Activated T-cell treated with anti-CD3 and anti-CD28 coated beads, Interleukin-2, amount 50 U/mL, for 4 hours (primary cell): Measurements from ENCODE around the gene PERM1. TPM values are rescaled to one million over a fixed set of nuclear protein-coding genes. Genes with fewer than 3 reads are reported as not detected.

Source experiments
- ATAC-seq, 2 donors: fragments of 200-7000 bp; cut with Tn5 transposase; one replicate each; pipeline ENCODE4 v1.10.0; 2021
- DNase-seq: peaks from one replicate; pipeline ENCODE4 v3.0.0-alpha.2; 2020
- H3K27me3 Mint-ChIP-seq: one replicate; pipeline ENCODE4 v1.8.0; 2021; ENCODE audit warnings: low read depth, mixed read lengths
- H3K36me3 Mint-ChIP-seq: one replicate; pipeline ENCODE4 v1.8.0; 2022; ENCODE audit warnings: mixed read lengths; ENCODE audit not compliant: insufficient read depth
- H3K4me1 Mint-ChIP-seq: one replicate; pipeline ENCODE4 v1.8.0; 2021; ENCODE audit warnings: low read depth, mixed read lengths
- H3K4me3 Mint-ChIP-seq: one replicate; pipeline ENCODE4 v1.8.0; 2021; ENCODE audit warnings: mild to moderate bottlenecking, moderate library complexity, mixed read lengths
- H3K9me3 Mint-ChIP-seq: one replicate; pipeline ENCODE4 v1.8.0; 2021; ENCODE audit warnings: mixed read lengths
- total RNA-seq, 3 donors: library from RNA; stranded (reverse); gene quantifications; one replicate each; pipeline ENCODE4 v1.2.1, GENCODE V29; 2021

Gene PERM1
- total RNA-seq, 3 donors from 2014 or later, result not detected

DNA sequence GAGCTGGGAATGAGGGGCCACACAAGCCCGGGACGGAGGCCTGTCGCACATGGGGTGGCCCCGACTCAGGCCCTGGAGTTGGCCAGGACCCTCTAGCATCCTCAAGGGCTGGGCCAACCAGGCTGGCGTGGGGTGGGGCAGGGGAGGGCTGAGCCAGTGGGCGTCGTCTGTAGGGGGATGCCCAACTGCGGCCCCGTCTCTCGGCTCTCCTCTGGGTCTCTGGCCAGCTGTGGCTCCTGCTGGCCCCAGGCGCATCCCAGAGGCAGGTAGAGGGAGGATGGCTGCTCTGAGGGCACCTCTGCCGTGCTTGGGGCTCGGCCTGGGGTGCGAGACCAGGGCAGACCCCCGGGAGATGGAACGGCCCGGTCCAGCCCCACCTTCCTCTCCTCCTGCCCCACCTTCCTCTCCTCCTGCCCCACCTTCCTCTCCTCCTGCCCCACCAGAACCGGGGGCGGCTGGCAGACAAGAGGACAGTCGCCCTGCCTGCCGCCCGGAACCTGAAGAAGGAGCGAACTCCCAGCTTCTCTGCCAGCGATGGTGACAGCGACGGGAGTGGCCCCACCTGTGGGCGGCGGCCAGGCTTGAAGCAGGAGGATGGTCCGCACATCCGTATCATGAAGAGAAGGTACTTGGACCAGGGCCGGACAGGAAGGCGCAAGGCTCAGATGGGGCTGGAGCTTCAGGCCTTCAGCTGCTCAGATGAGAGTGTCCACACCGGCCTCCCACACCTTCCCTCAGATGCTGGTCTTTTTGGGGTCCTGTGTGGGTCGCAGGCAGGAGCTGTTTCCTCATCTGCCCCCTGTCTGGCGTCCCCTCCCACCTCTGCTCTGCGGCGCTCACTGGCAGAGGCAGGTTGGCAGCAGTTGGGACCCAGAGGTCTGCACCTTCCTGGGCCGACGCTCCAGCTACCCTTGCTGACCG lies 51.9 kb downstream of the PERM1 start:
- ATAC-seq (no peak), DNase-seq (no peak)
- Mint-ChIP-seq H3K9me3 (no peaks in the 10 kb centered on the region), H3K27me3 (peaks cover 46% of the 10 kb centered on the region), H3K4me3 (no peak overlapping the region), H3K4me1 (peaks cover 5% of the 10 kb centered on the region), H3K36me3 (no peaks in the 10 kb centered on the region)

GRCh38 chr1:928825-929661 lies 52.9 kb downstream of the PERM1 start:
- H3K27me3 Mint-ChIP-seq, result peaks cover 43% of the 10 kb centered on the region

GRCh38 chr1:927748-928147 lies 54.1 kb downstream of the PERM1 start:
- no peak for ATAC-seq
- Mint-ChIP-seq H3K4me1 (peaks cover 9% of the 10 kb centered on the region), H3K4me3 (no peak overlapping the region), H3K27me3 (peaks cover 45% of the 10 kb centered on the region), H3K36me3 (no peaks in the 10 kb centered on the region), H3K9me3 (no peaks in the 10 kb centered on the region)
- DNase-seq, result no peak

More at GRCh38 chr1:928825-929661, 52.9 kb downstream of the PERM1 start:
- H3K4me1 Mint-ChIP-seq, result peaks cover 4% of the 10 kb centered on the region
- DNase-seq, result no peak
- H3K9me3 Mint-ChIP-seq, result no peaks in the 10 kb centered on the region
- no peaks in the 10 kb centered on the region for H3K36me3 Mint-ChIP-seq
- H3K4me3 Mint-ChIP-seq, result no peak overlapping the region
- ATAC-seq, result no peak

- H3K4me3 Mint-ChIP-seq, result no peak overlapping the region
- H3K27me3 Mint-ChIP-seq, result peaks cover 49% of the 10 kb centered on the region
- peaks cover 9% of the 10 kb centered on the region for H3K4me1 Mint-ChIP-seq
- no peaks in the 10 kb centered on the region for H3K9me3 Mint-ChIP-seq
- ATAC-seq (no peak), DNase-seq (no peak)
- no peaks in the 10 kb centered on the region for H3K36me3 Mint-ChIP-seq
These were observed 54.7 kb downstream of the PERM1 start for GRCh38 chr1:927234-927633.

DNA sequence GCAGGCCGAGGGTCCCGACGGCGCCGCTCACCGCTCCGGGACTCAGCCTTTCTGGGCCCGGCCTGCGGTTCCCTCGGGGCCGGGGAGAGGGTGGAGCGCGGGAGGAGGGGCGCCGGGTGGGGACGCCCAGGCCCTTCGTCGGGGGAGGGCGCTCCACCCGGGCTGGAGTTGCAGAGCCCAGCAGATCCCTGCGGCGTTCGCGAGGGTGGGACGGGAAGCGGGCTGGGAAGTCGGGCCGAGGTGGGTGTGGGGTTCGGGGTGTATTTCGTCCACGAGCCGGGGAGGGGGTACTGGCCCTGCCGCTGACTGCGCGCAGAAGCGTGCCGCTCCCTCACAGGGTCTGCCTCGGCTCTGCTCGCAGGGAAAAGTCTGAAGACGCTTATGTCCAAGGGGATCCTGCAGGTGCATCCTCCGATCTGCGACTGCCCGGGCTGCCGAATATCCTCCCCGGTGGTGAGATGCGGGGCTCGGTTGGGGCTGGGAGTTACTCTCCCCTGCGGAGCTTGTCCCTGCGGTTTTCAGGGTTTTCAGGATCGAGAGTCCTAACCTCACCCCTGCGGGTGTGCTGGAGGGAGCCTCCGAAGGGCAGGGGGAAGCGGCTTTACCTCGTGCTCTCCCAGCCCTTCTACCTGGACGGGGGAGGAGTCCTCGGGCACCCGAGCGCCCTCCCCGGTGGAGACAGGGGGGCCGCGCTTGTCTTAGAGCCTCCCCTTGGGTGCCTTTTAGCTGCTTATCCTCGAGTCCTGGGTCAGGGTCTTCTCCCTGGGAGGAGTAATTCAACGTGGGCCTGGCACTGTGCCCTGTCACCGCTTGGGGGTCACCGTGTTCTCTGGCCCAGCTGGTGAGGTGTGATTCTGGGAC lies 56.1 kb downstream of the PERM1 start:
- Mint-ChIP-seq H3K27me3 (peaks cover 55% of the 10 kb centered on the region), H3K36me3 (no peaks in the 10 kb centered on the region), H3K4me3 (peak overlapping the region; percentile 50), H3K4me1 (peaks cover 14% of the 10 kb centered on the region), H3K9me3 (no peaks in the 10 kb centered on the region)
- DNase-seq (no peak), ATAC-seq (peak; percentile 8 to 25)

Other genes with a start within 250 kb of the PERM1 start
- gene SAMD11, start 58.2 kb downstream of the PERM1 start, total RNA-seq, result not detected
- 100 to 1,000 TPM; 292 to 315 (median 315) TPM for gene NOC2L, start 22.8 kb downstream of the PERM1 start, total RNA-seq
- gene KLHL17, start 21.5 kb downstream of the PERM1 start, total RNA-seq, result 10 to 100 TPM; 32.1 to 36.6 (median 34.3) TPM
- gene PLEKHN1, start 15.6 kb downstream of the PERM1 start, total RNA-seq, result 1 to 10 TPM; 1.6 to 2.4 (median 1.9) TPM
- gene HES4, start 18.0 kb upstream of the PERM1 start, total RNA-seq, result 1 to 10 TPM; 1.3 to 3.0 (median 2.7) TPM
- gene ISG15, start 31.4 kb upstream of the PERM1 start, total RNA-seq, result 10 to 100 TPM; 22.3 to 23.7 (median 22.9) TPM
- gene AGRN, start 38.0 kb upstream of the PERM1 start, total RNA-seq, result 10 to 100 TPM; 12.0 to 18.0 (median 15.2) TPM
- gene RNF223, start 92.2 kb upstream of the PERM1 start, total RNA-seq, result under 1 TPM in 1 of 3 donors, not detected in 2; 0.16 TPM
- gene C1orf159, start 134.0 kb upstream of the PERM1 start, total RNA-seq, result 10 to 100 TPM; 22.3 to 27.6 (median 26.8) TPM
- gene TTLL10, start 191.8 kb upstream of the PERM1 start, total RNA-seq, result not detected
- 100 to 1,000 TPM; 102 to 212 (median 155) TPM for gene TNFRSF18, start 224.5 kb upstream of the PERM1 start, total RNA-seq
- 100 to 1,000 TPM; 480 to 735 (median 495) TPM for gene TNFRSF4, start 232.1 kb upstream of the PERM1 start, total RNA-seq
- 100 to 1,000 TPM; 191 to 242 (median 193) TPM for gene SDF4, start 249.9 kb upstream of the PERM1 start, total RNA-seq